Loucy (cell line): ENCODE results near the gene CHERP.

Experiments
- CTCF ChIP-seq: fragments of 200-600 bp; sonication (generic); conservative IDR thresholded peaks from 2 replicates; pipeline ENCODE4 v1.5.1; 2014; ENCODE audit warnings: mild to moderate bottlenecking, antibody characterized with exemption, low read length
- EZH2phosphoT487 ChIP-seq: fragments of 200-600 bp; IDR thresholded peaks from 2 replicates; pipeline ENCODE4 v1.6.1; 2018; ENCODE audit warnings: antibody characterized with exemption, mild to moderate bottlenecking, moderate library complexity, borderline replicate concordance

- no peak for TF ChIP-seq CTCF
- TF ChIP-seq EZH2phosphoT487 = no peak
Measured at GRCh38 chr19:16554776-16555175, 12.5 kb upstream of the CHERP start.
